ENCODE data around the gene CFAP74.

The CFAP74 gene

GRCh38 chr1:1925437-1926345 lies 77.9 kb downstream of the CFAP74 start:
- TF ChIP-seq CTCF (IDR thresholded peaks at IDR 0.05), result no peak

DNA sequence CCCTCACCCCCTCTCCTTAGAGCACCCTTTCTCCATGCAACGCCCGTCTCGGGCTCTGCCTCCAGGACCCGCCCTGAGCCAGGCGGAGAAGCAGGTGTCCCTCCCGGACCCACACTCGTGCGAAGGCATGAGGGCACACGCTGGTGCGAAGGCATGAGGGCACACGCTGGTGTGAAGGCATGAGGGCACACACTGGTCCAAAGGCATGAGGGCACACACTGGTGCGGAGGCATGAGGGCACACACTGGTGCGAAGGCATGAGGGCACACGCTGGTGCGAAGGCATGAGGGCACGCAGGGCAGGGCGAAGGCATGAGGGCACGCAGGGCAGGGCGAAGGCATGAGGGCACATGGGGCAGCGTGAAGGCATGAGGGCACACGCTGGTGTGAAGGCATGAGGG lies 78.7 kb downstream of the CFAP74 start:
- TF ChIP-seq CTCF (IDR thresholded peaks at IDR 0.05), result no peak

- TF ChIP-seq CTCF (IDR thresholded peaks at IDR 0.05), result no peak
These were observed 79.2 kb downstream of the CFAP74 start for GRCh38 chr1:1924386-1924785.

DNA sequence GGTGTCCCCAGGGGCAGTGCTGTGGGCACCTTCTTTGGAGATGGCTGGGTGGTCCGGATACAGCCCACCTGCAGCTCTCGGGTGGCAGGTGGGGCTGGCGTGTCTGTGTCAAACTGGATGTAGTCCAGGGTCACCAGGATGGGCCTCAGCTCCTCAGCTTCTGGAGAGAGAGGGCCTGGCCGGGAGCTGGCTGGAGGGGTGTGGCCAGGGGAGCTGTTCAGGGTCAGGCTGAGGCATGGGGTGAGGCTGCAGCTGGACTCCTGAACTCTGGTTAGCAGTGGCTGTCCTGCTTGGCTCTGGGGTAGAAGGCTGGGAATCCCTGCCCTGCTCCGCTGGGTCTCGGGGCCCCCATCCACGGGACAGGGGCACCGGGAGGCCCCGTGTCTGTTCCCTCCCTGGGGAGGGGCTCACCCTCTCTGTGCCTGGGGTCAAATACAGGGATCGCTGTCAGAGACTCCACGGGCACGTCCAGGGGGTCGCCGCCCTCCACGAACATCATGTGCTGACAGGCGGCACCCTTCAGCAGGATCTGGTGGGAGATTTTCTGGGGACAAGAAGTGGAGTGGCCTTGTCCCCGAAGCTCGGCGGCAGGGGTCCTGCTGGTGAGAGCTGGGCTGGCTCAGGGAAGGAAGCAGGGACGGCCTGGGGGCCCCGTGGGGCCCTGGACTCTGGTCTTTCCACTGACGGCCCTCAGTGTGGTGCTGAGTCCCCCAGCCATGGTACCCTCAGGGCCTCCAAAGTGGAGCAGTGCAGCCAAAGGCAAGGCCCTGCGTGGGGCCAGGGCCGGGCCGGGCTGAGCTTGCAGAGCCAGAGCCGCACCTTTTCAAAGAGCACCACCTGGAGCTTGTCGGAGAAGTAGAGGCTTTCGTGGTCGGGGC lies 80.4 kb downstream of the CFAP74 start:
- TF ChIP-seq CTCF (IDR thresholded peaks at IDR 0.05), result no peak

- TF ChIP-seq CTCF (IDR thresholded peaks at IDR 0.05), result no peak
These were observed 81.0 kb downstream of the CFAP74 start for GRCh38 chr1:1922702-1922955.

- TF ChIP-seq CTCF (IDR thresholded peaks at IDR 0.05), result no peak
These were observed 81.5 kb downstream of the CFAP74 start for GRCh38 chr1:1921901-1922701.

GRCh38 chr1:1921459-1921862 lies 82.1 kb downstream of the CFAP74 start:
- no peak for TF ChIP-seq CTCF (IDR thresholded peaks at IDR 0.05)

Data from LNCAP (cell line).